Amniotic stem cell (primary cell): ENCODE measurements around the gene MAGI2.

ENCODE experiments used
- DNase-seq: peaks from one replicate; lab custom pipeline; 2025; lab: John Stamatoyannopoulos, UW

The MAGI2 gene

DNA sequence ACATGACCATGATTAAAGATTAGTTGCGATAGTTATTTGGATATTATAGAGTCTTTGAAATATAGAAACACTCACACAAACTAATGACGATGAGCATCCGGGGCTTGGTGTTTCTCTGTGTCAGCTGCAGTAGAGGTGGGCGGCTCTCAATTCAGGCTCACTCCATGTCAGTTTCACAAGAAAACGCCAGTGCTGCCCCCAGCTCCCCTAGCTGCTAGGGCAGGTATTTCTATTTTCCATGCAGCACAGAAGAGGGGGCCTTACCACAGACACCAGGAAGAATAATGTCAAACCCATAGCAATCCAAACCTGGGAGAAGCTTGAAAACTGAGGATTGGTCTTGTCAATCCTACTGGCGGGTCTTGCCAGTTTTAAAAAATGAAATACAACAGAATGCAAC lies 1457.8 kb downstream of the MAGI2 start:
- DNase-seq, result no peak

DNA sequence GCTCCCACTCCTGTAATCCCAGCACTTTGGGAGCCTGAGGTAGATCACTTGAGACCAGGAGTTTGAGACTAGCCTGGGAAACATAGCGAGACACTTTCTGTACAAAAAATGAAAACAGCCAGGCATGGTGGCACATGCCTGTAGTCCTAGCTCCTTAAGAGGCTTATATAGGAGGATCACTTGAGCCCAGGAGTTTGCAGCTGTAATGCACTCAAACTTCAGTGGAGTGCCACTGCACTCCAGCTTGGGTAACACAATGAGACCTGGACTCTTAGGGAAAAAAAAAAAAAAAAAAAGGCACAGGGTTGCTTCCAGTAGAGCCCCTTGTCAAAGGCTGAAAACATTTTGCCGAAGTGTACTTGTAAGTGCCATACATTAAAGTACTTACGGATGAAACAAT lies 1459.6 kb downstream of the MAGI2 start:
- DNase-seq, result no peak

DNA sequence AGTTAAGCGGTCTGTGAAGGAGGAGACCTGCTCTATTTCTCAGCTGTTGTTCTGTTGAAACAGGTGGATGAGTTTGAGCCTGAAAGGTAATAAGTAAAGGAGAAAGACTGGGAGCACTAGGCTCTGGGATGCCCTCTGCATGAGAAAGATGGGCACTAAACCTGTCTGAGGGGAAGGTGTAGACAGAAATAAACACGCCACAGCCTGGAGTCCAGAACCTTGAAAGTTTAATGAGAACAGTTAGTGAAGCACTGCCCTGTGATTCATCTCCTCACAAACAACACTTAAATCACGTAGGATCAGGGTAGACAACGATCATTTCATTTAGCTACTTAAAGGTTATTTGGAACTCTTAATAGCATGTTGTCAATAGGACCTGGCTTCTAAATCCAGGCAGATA lies 1461.8 kb downstream of the MAGI2 start:
- no peak for DNase-seq

DNA sequence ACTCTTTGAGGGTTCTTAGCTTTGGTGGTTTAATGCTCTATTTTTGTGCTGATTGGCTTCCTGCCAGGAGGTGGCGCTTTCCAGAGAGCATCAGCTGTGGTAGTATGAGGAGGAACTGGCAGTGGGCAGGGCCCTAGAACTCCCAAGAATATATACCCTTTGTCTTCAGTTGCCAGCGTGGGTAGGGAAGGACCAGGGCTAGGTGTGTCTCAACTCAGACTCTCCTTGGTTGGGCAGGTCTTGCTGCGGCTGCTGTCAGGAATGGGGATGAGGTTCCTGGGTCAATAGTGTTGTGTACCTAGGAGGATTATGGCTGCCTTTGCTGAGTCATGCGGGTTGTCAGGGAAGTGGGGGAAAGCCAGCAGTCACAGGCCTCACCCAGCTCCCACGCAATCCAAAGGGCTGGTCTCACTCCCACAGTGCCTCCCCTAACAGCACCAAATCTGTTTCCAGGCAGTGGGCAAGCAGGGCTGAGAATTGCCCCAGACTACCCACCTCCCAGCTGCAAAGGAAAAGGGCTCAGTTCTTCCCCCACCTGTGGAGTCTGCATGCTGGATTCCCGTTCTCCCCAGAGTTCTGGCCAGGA lies 1463.4 kb downstream of the MAGI2 start:
- no peak for DNase-seq

DNA sequence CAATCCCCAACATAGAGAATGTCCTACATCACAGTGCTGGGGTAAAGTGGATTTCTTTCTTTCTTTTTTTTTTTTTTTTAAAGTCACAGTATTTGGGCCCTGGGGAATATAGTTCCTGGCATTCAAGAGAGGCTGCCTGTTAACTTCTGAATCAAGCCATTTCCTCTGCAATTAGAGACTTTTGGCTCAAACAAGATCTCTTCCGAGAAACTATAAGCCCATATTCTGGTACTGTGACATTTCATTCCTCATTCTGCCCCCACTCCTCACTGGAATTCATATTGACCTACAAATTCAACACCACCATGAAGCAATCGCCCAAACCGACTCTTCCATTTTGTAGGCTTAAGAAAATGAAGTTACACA lies 1467.5 kb downstream of the MAGI2 start:
- DNase-seq, result no peak

DNA sequence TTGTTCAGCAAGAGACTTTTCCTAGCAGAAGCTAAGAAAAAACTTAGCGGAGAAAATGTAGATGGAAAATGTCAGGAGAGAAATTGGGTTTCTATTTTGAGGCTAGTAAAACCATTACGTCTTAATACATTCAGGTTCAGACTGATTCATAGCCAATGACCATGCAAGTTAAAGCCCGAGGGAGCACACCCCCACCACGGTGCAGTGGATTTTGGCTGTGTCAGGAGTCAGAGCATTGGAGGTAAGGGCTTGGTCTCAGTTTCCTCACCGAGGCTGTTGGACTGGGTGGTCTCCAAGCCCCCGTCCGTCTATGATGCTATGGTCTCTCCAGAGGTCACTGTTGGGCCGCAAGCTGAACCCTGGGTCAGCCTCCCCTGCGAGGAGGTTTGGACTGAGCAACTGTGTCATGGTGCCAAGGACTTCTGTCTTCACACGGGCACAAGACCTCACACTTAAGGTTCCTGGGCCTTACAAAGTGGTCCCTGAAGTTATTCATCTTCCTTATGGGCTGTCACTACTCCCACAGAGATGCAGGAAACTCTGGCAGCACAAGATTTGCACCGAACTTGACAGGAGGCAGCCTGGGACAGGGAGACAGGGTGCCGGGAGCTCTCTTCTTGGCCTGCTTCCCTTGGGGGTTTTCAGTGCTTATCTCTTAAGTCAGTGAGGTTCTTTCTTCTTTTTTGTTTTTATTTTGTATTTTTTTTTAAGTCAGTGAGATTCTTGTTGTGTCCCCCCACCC lies 1468.1 kb downstream of the MAGI2 start:
- no peak for DNase-seq

DNA sequence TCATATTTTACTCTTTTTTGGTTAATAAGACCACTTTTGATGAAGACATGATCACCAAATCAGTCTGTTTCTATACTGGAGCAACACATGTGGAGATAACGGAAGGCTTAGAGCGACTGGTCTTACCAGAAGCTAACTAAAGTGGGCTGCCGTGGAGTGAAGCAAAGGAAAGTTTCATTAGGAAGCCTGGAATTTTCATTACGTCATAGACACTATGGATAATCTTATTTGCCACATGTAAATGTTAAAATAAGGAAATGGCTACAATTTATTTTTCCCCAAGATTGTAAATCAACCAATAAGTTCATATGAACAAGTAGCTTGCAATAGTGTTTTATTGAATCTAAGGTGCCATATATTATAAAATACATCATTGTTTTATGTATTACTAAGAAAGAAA lies 1469.5 kb downstream of the MAGI2 start:
- DNase-seq, result no peak

DNA sequence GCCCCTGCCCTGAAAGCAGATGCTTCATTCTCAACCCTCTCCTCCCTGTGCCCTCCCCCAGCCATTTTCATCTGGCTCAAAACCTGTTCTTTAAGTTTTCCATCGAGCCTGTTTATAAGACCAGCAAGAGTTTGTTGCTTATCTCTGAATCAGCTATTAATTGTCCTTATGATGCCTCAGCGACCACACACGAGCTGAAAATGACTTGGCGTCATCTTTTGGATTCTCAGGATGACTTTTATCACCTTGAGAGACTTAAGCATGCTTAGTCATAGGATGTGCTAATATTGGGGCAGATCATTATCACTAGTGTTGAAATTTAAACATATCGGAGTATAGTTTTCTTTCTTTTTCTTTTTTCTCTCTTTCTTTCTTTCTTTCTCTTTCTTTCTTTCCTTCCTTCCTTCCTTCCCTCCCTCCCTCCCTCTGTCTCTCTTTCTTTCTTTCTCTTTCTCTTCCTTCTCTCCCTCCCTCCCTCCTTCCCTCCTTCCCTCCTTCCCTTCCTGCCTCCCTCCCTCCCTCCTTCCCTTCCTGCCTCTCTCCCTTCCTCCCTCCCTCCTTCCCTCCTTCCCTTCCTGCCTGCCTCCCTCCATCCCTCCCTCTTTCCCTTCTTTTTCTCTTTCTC lies 1470.4 kb downstream of the MAGI2 start:
- DNase-seq, result no peak

DNA sequence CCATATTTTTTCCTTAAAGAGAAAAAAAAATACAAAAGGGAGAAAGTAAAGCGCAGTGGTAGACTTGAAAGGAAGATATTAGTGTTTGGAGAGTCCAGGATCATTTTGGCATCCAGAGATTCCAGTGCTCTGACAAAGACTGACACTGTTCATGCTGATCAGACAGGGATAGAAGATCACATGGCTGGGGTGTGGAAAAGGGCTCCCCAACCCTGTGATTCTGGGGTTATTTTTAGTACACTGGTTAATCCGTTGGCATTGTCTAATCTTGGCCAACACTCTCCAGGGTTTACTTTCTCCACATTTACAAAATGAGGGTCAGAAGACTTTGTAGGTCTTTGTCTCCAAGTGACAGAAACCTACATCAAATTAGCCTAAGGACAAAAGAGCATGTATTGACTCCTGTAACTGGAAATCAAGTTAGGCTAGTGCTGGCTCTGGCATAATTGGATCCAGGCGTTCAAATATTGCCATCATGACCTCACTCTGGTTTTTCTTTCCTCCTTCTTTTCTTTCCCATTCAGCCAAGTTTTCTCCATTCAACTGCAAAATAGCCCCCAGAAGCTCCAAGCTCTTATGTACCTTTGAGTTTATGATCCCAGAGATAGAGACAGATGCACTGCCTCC lies 1473.3 kb downstream of the MAGI2 start:
- DNase-seq, result no peak

DNA sequence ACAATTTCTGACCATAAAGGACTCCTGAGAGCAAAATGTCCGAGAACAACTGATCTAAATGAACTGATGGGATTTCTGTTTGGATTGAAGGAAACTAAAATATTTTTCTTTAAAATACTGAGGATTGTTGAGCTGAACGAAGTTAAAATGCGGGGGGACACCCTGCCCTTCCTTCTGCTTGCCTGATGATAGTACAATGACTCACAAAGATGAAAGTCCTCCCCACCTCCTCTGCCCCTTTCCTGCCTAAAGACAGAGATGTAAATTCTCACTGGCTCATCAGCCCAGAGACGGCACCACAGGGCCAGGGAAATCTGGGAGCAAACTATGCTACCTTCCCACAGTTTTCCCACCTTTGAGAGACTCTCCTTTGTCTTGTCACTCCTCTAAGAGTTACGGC lies 1474.2 kb downstream of the MAGI2 start:
- no peak for DNase-seq

DNA sequence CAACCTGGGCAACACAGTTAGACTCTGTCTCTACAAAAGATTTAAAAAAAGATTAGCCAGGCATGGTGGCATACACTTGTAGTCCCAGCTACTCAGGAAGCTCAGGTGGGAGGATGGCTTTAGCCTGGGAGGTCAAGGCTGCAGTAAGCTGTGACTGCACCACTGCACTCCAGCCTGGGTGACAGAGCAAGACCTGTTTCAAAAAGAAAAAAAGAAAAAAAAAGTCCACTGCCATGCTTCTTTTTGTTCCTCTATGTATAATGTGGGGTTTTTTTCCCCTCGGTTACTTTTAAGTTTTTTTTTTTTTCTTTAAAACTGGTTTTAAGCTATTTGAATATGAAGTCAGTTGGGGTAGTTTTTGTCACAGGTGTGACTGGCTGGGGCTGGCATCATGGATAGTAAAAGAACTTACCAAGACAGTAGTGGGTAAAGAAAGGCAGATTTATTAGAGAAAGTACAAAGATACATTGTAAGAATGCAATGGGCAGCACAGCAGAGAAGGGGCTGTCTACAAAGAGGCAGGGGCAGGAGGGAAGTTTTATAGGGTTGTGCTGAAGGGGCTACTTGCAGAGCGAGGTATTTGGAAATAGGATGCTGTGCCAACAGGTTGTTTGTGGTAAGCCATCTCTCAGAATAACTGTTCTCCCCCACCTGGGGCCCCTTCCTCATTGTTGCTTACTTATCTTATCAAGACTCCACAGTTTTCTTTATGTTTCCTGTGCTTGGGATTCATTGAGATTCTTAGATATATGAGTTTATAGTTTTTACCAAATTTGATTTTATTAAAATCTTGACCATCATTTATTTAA lies 1477.6 kb downstream of the MAGI2 start:
- no peak for DNase-seq

DNA sequence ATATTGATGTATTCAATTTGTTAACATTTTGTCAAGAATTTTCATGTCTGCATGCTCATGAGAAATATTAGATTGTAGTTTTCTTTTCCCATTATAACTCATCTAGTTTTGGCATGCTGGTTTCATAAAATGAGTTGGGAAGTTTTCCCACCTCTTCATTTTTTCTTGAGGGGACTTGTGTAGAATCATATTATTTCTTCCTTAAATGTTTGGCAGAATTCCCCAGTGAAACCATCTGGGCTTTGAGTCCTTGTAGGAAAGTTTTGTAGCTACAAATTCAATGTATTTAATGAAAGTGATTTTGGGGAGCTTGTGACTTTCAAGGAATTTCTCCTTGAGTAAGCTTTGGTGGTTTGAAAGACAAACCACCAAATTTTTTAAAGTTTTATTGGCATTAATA lies 1481.7 kb downstream of the MAGI2 start:
- DNase-seq, result no peak

DNA sequence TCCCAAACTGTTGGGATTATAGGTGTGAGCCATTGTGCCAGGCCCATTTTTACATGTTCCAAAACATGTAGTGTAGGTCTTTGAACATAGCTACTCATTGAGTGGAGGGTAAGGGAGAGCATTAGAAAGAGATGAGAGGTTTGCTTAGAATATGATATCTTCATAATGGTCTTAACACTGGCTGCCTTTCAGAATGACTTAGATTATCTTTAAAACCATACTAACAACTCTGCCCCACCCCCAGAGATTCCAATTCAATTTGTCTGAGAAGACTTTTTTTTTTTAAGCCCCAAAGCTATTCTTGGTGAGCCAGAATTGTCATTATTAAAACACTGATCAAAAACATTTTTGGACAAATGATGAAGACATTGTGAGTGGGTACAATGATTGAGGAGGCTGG lies 1486.0 kb downstream of the MAGI2 start:
- DNase-seq, result no peak
